Smooth muscle cell (in vitro differentiated cells): ENCODE measurements around the gene EPS15. TPM values are rescaled to one million over a fixed set of nuclear protein-coding genes. Genes with fewer than 3 reads are reported as not detected.

ENCODE experiments used
- DNase-seq: peaks from one replicate; lab custom pipeline; 2025; ENCODE audit not compliant: unreplicated experiment; lab: John Stamatoyannopoulos, UW
- H2AFZ ChIP-seq: fragments of 200-600 bp; sonication (generic); 2 replicates; pipeline ENCODE4 v1.6.0; 2016; ENCODE audit warnings: antibody characterized with exemption, low read depth, mild to moderate bottlenecking
- H3F3A ChIP-seq: fragments of 200-600 bp; sonication (generic); 2 replicates; pipeline ENCODE4 v1.6.0; 2017; ENCODE audit warnings: antibody characterized with exemption, low read depth
- H3K27ac ChIP-seq: fragments of 200-600 bp; sonication (generic); 2 replicates; pipeline ENCODE4 v1.5.1; 2016; ENCODE audit warnings: low read depth, mild to moderate bottlenecking
- H3K27me3 ChIP-seq: fragments of 200-600 bp; sonication (generic); 2 replicates; pipeline ENCODE4 v1.6.1; 2016; ENCODE audit warnings: low read depth, mild to moderate bottlenecking
- H3K36me3 ChIP-seq: fragments of 200-600 bp; sonication (generic); 2 replicates; pipeline ENCODE4 v1.5.1; 2016; ENCODE audit warnings: low read depth
- H3K4me1 ChIP-seq: fragments of 200-600 bp; sonication (generic); 2 replicates; pipeline ENCODE4 v1.5.1; 2016; ENCODE audit warnings: low read depth
- H3K4me2 ChIP-seq: fragments of 200-600 bp; sonication (generic); 2 replicates; pipeline ENCODE4 v1.6.0; 2016; ENCODE audit warnings: mild to moderate bottlenecking
- H3K4me3 ChIP-seq: fragments of 200-600 bp; sonication (generic); 2 replicates; pipeline ENCODE4 v1.5.1; 2016; ENCODE audit warnings: mild to moderate bottlenecking
- H3K79me2 ChIP-seq: fragments of 200-600 bp; sonication (generic); 2 replicates; pipeline ENCODE4 v1.6.0; 2016; ENCODE audit warnings: low read depth, mild to moderate bottlenecking
- H3K9ac ChIP-seq: fragments of 200-600 bp; sonication (generic); 2 replicates; pipeline ENCODE4 v1.6.0; 2016; ENCODE audit warnings: low read depth
- H3K9me3 ChIP-seq: fragments of 200-600 bp; sonication (generic); replicated peaks from 2 replicates; pipeline ENCODE4 v1.5.1; 2016; ENCODE audit warnings: low read depth
- H4K20me1 ChIP-seq: fragments of 200-600 bp; sonication (generic); 2 replicates; pipeline ENCODE4 v1.6.0; 2016; ENCODE audit warnings: low read depth
- WGBS: methylation state at CpG from one replicate; pipeline ENCODE4 v1.1.7; 2016; ENCODE audit warnings: low lambda C conversion rate; 5-methylcytosine and 5-hydroxymethylcytosine counted together
- polyA plus RNA-seq: library from polyadenylated mRNA; unstranded; fragments of >200 nt; fragmentation: Nextera tagmentation; extraction: Ambion mirVana; gene quantifications from 2 replicates; pipeline ENCODE4 v1.2.1, GENCODE V29; 2016
- total RNA-seq: library from RNA; depleted of rRNA; stranded (reverse); fragments of >200 nt; gene quantifications from 2 replicates; pipeline ENCODE4 v1.2.3, GENCODE V29; 2014
- TF ChIP-seq, protein P1 (sequence below): fragments of 200-600 bp; sonication (generic); IDR thresholded peaks from 2 replicates; pipeline ENCODE4 v1.5.1; 2017; ENCODE audit warnings: borderline replicate concordance, mild to moderate bottlenecking, antibody characterized with exemption; ENCODE audit not compliant: insufficient read depth, poor library complexity, severe bottlenecking

EPS15 gene
- total and polyA plus RNA-seq, 2 experiments from 2014 or later, result 9.0 to 54.3 TPM

DNA sequence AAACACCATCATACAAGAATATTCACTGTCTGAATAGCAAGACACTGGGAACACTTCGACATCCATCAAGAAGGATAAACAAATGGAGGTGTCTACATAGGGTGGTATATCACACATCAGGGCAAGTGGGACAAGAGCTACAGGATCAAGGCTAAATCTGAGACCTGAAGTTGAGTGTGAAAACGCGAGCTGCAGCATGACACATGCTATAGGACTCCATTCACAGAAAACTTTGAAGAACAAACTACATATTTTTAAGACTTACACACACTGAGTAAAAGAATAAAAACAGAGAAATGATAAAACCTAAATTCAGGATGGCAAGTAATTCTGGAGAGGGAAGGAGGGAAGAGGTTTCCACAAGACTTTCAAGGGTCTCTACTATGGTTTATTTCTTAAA, 190.8 kb downstream of the EPS15 start:
- no peak overlapping the region for H2AFZ ChIP-seq
- H3K9me3 ChIP-seq, result no peaks in the 10 kb centered on the region
- H3K4me2 ChIP-seq, result no peak overlapping the region
- no peak overlapping the region for H3K9ac ChIP-seq
- DNase-seq, result no peak
- H3K27me3 ChIP-seq, result no peaks in the 10 kb centered on the region
- no peaks in the 10 kb centered on the region for H3K79me2 ChIP-seq
- no peak overlapping the region for H3K27ac ChIP-seq
- peaks cover 14% of the 10 kb centered on the region for H3F3A ChIP-seq
- no peaks in the 10 kb centered on the region for H3K36me3 ChIP-seq
- 60% methylated on average over 3 of the region's 3 CpGs for WGBS
- H3K4me3 ChIP-seq, result no peak overlapping the region
- H4K20me1 ChIP-seq, result no peaks in the 10 kb centered on the region
- peaks cover 8% of the 10 kb centered on the region for H3K4me1 ChIP-seq
- TF ChIP-seq, protein P1, sequence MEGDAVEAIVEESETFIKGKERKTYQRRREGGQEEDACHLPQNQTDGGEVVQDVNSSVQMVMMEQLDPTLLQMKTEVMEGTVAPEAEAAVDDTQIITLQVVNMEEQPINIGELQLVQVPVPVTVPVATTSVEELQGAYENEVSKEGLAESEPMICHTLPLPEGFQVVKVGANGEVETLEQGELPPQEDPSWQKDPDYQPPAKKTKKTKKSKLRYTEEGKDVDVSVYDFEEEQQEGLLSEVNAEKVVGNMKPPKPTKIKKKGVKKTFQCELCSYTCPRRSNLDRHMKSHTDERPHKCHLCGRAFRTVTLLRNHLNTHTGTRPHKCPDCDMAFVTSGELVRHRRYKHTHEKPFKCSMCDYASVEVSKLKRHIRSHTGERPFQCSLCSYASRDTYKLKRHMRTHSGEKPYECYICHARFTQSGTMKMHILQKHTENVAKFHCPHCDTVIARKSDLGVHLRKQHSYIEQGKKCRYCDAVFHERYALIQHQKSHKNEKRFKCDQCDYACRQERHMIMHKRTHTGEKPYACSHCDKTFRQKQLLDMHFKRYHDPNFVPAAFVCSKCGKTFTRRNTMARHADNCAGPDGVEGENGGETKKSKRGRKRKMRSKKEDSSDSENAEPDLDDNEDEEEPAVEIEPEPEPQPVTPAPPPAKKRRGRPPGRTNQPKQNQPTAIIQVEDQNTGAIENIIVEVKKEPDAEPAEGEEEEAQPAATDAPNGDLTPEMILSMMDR, result no peak

DNA sequence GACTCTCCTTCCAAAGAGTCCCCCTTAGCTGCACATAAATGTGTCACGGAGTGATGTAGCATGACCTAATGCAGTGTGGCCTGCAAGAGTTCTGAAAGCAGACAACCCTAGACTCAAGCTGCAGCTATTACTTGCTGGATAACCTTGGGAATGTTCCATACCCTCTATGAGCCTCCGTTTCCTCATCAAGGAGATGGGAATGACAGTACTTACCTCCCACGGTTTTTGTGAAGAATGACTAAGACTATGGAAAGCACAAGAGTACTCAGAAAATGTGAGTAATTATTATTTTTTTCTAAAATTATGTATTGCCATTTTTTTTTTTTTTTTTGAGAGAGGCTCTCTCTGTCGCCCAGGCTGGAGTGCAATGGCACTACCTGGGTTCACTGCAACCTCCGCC, 191.7 kb downstream of the EPS15 start:
- Histone ChIP-seq H3K4me2 (no peak overlapping the region), H3K79me2 (no peaks in the 10 kb centered on the region), H3K4me1 (peaks cover 8% of the 10 kb centered on the region), H4K20me1 (no peaks in the 10 kb centered on the region), H3K27me3 (no peaks in the 10 kb centered on the region), H3K36me3 (no peaks in the 10 kb centered on the region), H3K9me3 (no peaks in the 10 kb centered on the region), H3K27ac (no peak overlapping the region), H2AFZ (no peak overlapping the region), H3K4me3 (no peak overlapping the region), H3K9ac (no peak overlapping the region), H3F3A (peaks cover 14% of the 10 kb centered on the region)
- TF ChIP-seq, protein P1, result no peak
- DNase-seq, result no peak
- WGBS, result 77% methylated on average over 5 of the region's 5 CpGs

DNA sequence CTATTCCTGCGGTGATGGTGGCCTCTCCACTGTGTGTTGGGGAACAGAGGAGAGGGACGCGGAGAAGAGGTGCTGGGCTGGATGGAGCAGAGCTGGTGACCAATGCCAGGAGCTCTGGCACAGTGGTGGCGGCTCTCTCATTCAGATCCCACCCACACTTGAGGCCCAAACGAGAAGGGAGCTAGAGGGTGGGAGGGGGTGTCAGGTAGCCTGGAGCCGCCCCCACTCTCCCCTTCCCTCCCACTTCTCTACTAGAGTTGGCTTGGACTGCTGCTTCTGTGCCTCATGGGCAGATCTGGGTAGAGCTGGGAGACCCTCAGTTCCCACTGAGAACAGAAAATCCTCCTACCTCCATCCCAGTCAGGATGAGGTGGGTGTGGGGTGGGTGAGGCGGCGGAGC, 192.2 kb downstream of the EPS15 start:
- H3K4me3 ChIP-seq, result no peak overlapping the region

More for the DNA sequence above, 192.2 kb downstream of the EPS15 start:
- WGBS, result 75% methylated on average over 8 of the region's 8 CpGs
- Histone ChIP-seq H3K79me2 (no peaks in the 10 kb centered on the region), H3K4me2 (no peak overlapping the region), H3K27me3 (no peaks in the 10 kb centered on the region), H3K27ac (no peak overlapping the region), H4K20me1 (no peaks in the 10 kb centered on the region), H3K9ac (no peak overlapping the region), H3K9me3 (no peaks in the 10 kb centered on the region), H3F3A (peaks cover 10% of the 10 kb centered on the region), H3K36me3 (no peaks in the 10 kb centered on the region), H3K4me1 (peaks cover 8% of the 10 kb centered on the region), H2AFZ (no peak overlapping the region)
- TF ChIP-seq, protein P1, result no peak
- DNase-seq, result no peak
